ENCODE results near the gene ARL6IP4.

Gene ARL6IP4

GRCh38 chr12:122980183-122981035, at the start of gene ARL6IP4:
Gene ARL6IP4 (plus strand): TSS chr12:122980681. CDS start chr12:122981140, 459 bp downstream.
- peak; percentile 82 for DNase-seq (ENCODE audit: extremely low read depth, insufficient read length)
- peaks cover 15% of the 10 kb centered on the region for H3K36me3 ChIP-seq (ENCODE audit: control insufficient read depth, insufficient read depth, low read length)

GRCh38 chr12:122932207-122932606, 48.3 kb upstream of the ARL6IP4 start:
- no peak for DNase-seq (ENCODE audit: extremely low read depth, insufficient read length)
- H3K36me3 ChIP-seq (ENCODE audit: control insufficient read depth, insufficient read depth, low read length), result no peaks in the 10 kb centered on the region
- no peaks in the 10 kb centered on the region for H3K27me3 ChIP-seq (replicated peaks; ENCODE audit: control insufficient read depth, insufficient read depth, low read length)
- no peak overlapping the region for H3K4me3 ChIP-seq (replicated peaks; ENCODE audit: low read depth, low read length)
- TF ChIP-seq CTCF (IDR thresholded peaks at IDR 0.05; ENCODE audit: insufficient read depth, low read length, poor library complexity, severe bottlenecking), result no peak

More at GRCh38 chr12:122980183-122981035, at the start of gene ARL6IP4:
- TF ChIP-seq CTCF (IDR thresholded peaks at IDR 0.05; ENCODE audit: insufficient read depth, low read length, poor library complexity, severe bottlenecking), result no peak
- Histone ChIP-seq H3K27me3 (replicated peaks; ENCODE audit: control insufficient read depth, insufficient read depth, low read length) (no peaks in the 10 kb centered on the region), H3K4me3 (replicated peaks; ENCODE audit: low read depth, low read length) (peak within 1 kb of the TSS; percentile 79)

- Histone ChIP-seq H3K36me3 (ENCODE audit: control insufficient read depth, insufficient read depth, low read length) (no peaks in the 10 kb centered on the region), H3K27me3 (replicated peaks; ENCODE audit: control insufficient read depth, insufficient read depth, low read length) (no peaks in the 10 kb centered on the region), H3K4me3 (replicated peaks; ENCODE audit: low read depth, low read length) (no peak overlapping the region)
- peak; percentile 54 for DNase-seq (ENCODE audit: extremely low read depth, insufficient read length)
- no peak for TF ChIP-seq CTCF (IDR thresholded peaks at IDR 0.05; ENCODE audit: insufficient read depth, low read length, poor library complexity, severe bottlenecking)
Observed at GRCh38 chr12:122934722-122935121, 45.8 kb upstream of the ARL6IP4 start.

DNA sequence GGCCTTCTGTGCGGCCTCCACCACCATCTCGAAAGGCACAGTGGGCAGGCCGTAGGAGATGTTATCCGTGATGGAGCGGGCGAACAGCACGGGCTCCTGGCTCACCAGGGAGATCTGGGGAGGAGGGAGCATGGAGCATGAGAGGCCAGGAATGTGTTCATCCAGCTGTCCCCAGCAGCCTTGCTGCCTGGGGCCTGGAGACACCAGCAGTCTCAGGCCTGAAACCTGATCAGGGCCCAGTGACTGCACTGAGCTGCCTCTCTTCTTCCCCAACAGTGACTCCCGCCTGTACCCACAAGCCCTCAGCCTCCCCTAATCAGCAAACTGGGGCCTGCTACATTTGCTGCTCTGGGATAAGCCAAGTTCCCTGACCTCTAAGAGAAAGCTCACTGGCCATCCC, 45.2 kb upstream of the ARL6IP4 start:
- DNase-seq (ENCODE audit: extremely low read depth, insufficient read length), result no peak
- no peak for TF ChIP-seq CTCF (IDR thresholded peaks at IDR 0.05; ENCODE audit: insufficient read depth, low read length, poor library complexity, severe bottlenecking)
- H3K4me3 ChIP-seq (replicated peaks; ENCODE audit: low read depth, low read length), result no peak overlapping the region
- H3K27me3 ChIP-seq (replicated peaks; ENCODE audit: control insufficient read depth, insufficient read depth, low read length), result no peaks in the 10 kb centered on the region
- H3K36me3 ChIP-seq (ENCODE audit: control insufficient read depth, insufficient read depth, low read length), result no peaks in the 10 kb centered on the region

DNA sequence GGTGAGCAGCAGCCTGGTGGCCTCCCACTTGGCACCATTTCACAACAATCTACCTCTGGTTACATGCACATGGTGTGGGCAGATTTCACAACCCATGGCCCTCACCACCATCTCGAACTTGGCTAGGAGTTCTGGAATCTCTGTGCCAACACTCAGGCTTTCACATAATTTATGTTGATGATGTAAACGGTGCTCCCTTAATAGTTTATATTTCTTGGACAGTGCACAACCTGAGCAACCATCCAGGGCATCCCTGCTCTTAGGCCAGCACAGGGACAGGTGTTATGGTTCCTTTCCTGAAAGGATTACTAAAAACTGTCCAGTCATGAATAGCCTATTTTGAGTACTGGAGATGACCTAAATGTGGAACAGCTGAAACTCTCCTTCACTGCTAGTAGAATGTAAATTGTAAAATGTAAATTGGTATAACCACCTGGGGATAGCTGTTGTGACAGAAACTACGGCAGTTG, 42.8 kb upstream of the ARL6IP4 start:
- Histone ChIP-seq H3K36me3 (ENCODE audit: control insufficient read depth, insufficient read depth, low read length) (no peaks in the 10 kb centered on the region), H3K4me3 (replicated peaks; ENCODE audit: low read depth, low read length) (no peak overlapping the region), H3K27me3 (replicated peaks; ENCODE audit: control insufficient read depth, insufficient read depth, low read length) (no peaks in the 10 kb centered on the region)
- TF ChIP-seq CTCF (IDR thresholded peaks at IDR 0.05; ENCODE audit: insufficient read depth, low read length, poor library complexity, severe bottlenecking), result no peak
- DNase-seq (ENCODE audit: extremely low read depth, insufficient read length), result no peak

All from GM06990 (cell line).